Thoracic aorta (tissue), 2 donors: ENCODE measurements around the gene IGF1R. TPM values are rescaled to one million over a fixed set of nuclear protein-coding genes. Genes with fewer than 3 reads are reported as not detected.

Source experiments
- ATAC-seq: fragments of 150-250 bp; one replicate; pipeline ENCODE4 v1.8.0; 2017; ENCODE audit warnings: low read depth; ENCODE audit not compliant: insufficient number of reproducible peaks, low FRiP score
- DNase-seq: peaks from one replicate; pipeline ENCODE4 v3.0.0-alpha.2; 2020; ENCODE audit warnings: low spot score
- H3K27ac ChIP-seq, 2 donors: fragments of 200-600 bp; sonication (generic); 1 replicate in 1 of 2; 2 replicates in 1 of 2; pipeline ENCODE4 v1.5.1; 2016; ENCODE audit warnings: mild to moderate bottlenecking in 2 of 2, moderate library complexity in 2 of 2
- H3K27me3 ChIP-seq: fragments of 200-600 bp; sonication (generic); replicated peaks from 2 replicates; pipeline ENCODE4 v1.6.0; 2016; ENCODE audit warnings: mild to moderate bottlenecking; ENCODE audit not compliant: insufficient read depth
- H3K36me3 ChIP-seq: fragments of 200-600 bp; sonication (generic); one replicate; pipeline ENCODE4 v1.5.1; 2016
- H3K4me1 ChIP-seq, 2 donors: fragments of 200-600 bp; sonication (generic); 1 replicate in 1 of 2; 2 replicates in 1 of 2; pipeline versions ENCODE4 v1.5.1 to v1.6.0; 2016; ENCODE audit warnings: low read depth in 2 of 2, mild to moderate bottlenecking in 1 of 2; ENCODE audit not compliant: control insufficient read depth in 1 of 2
- H3K4me3 ChIP-seq: fragments of 200-600 bp; sonication (generic); 2 replicates; pipeline ENCODE4 v1.5.1; 2016; ENCODE audit warnings: mild to moderate bottlenecking
- H3K9me3 ChIP-seq: fragments of 200-600 bp; sonication (generic); 2 replicates; pipeline ENCODE4 v1.5.1; 2016
- CTCF ChIP-seq: fragments of 200-600 bp; sonication (generic); IDR thresholded peaks from one replicate; pipeline ENCODE4 v1.5.1; 2019; ENCODE audit warnings: antibody characterized with exemption
- total RNA-seq, 2 donors: library from RNA; depleted of rRNA; stranded (reverse); fragments of >200 nt; gene quantifications; one replicate each; pipeline versions ENCODE4 v1.1.0 to v1.2.3, GENCODE V29; 2016

IGF1R gene
- total RNA-seq, 2 donors from 2014 or later, result 127 to 159 TPM

GRCh38 chr15:98703126-98703685, 54.9 kb downstream of the IGF1R start:
- no peak for DNase-seq
- Histone ChIP-seq H3K4me1 (peaks cover 33 to 82% of the 10 kb centered on the region in 2 donors), H3K9me3 (no peaks in the 10 kb centered on the region), H3K27ac (no peak overlapping the region), H3K4me3 (no peak overlapping the region), H3K36me3 (peaks cover 9% of the 10 kb centered on the region), H3K27me3 (no peaks in the 10 kb centered on the region)
- no peak for ATAC-seq
- no peak for TF ChIP-seq CTCF

- Histone ChIP-seq H3K4me1 (peaks cover 30 to 82% of the 10 kb centered on the region in 2 donors), H3K9me3 (no peaks in the 10 kb centered on the region), H3K27ac (no peak overlapping the region), H3K36me3 (peaks cover 9% of the 10 kb centered on the region), H3K4me3 (no peak overlapping the region), H3K27me3 (no peaks in the 10 kb centered on the region)
- TF ChIP-seq CTCF, result no peak
- DNase-seq (no peak), ATAC-seq (peak; percentile 24)
Measured at GRCh38 chr15:98705070-98705469, 56.7 kb downstream of the IGF1R start.

- no peak for TF ChIP-seq CTCF
- Histone ChIP-seq H3K27me3 (no peaks in the 10 kb centered on the region), H3K9me3 (no peaks in the 10 kb centered on the region), H3K4me3 (no peak overlapping the region), H3K4me1 (peaks cover 30 to 74% of the 10 kb centered on the region in 2 donors), H3K36me3 (peaks cover 9% of the 10 kb centered on the region), H3K27ac (no peak overlapping the region)
- DNase-seq (no peak), ATAC-seq (no peak)
Measured at GRCh38 chr15:98706387-98706786, 58.0 kb downstream of the IGF1R start.

DNA sequence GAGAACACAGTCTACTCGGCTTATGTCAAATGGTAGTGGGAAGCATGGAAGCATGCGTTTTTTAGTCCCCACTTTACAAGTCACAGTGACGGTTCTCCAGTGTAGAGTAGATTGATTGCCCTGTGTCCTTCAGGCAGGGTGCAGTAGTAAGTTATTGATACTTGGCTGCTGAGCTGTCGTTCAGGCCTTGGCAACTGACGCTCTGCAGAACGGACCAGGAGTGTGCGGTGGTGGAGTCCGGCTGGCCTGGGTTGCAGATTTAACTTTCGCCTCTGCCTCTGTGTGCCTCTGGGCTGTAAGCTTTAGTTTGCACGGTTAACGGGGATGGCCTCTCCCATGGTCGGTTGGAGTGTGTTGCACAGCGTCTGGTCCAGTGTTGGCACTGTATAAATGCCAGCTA, 58.6 kb downstream of the IGF1R start:
- Histone ChIP-seq H3K36me3 (peaks cover 9% of the 10 kb centered on the region), H3K27me3 (no peaks in the 10 kb centered on the region), H3K4me3 (no peak overlapping the region), H3K4me1 (peaks cover 30 to 74% of the 10 kb centered on the region in 2 donors), H3K9me3 (no peaks in the 10 kb centered on the region), H3K27ac (no peak overlapping the region)
- no peak for DNase-seq
- TF ChIP-seq CTCF, result no peak
- ATAC-seq, result no peak

GRCh38 chr15:98708037-98708590, 59.8 kb downstream of the IGF1R start:
- no peak for TF ChIP-seq CTCF
- H3K27me3 ChIP-seq, result no peaks in the 10 kb centered on the region
- H3K9me3 ChIP-seq, result no peaks in the 10 kb centered on the region
- peaks cover 9% of the 10 kb centered on the region for H3K36me3 ChIP-seq
- no peak overlapping the region for H3K27ac ChIP-seq
- peaks cover 23 to 68% of the 10 kb centered on the region in 2 donors for H3K4me1 ChIP-seq
- no peak for DNase-seq
- no peak overlapping the region for H3K4me3 ChIP-seq
- ATAC-seq, result no peak
